Lower leg skin (tissue), 3 donors: Measurements from ENCODE around the gene COPZ2.

Source experiments
- POLR2A ChIP-seq, 2 donors: fragments of 450-650 bp; IDR thresholded peaks; one replicate each; pipeline ENCODE4 v1.6.1; 2016 to 2017; ENCODE audit warnings: antibody characterized with exemption in 2 of 2, mild to moderate bottlenecking in 1 of 2, moderate library complexity in 1 of 2
- TF ChIP-seq, protein P1 (sequence below), 3 donors: fragments of 450-650 bp; IDR thresholded peaks; one replicate each; pipeline ENCODE4 v1.5.1; 2016; ENCODE audit warnings: antibody characterized with exemption in 3 of 3, mild to moderate bottlenecking in 3 of 3, moderate library complexity in 2 of 3

DNA sequence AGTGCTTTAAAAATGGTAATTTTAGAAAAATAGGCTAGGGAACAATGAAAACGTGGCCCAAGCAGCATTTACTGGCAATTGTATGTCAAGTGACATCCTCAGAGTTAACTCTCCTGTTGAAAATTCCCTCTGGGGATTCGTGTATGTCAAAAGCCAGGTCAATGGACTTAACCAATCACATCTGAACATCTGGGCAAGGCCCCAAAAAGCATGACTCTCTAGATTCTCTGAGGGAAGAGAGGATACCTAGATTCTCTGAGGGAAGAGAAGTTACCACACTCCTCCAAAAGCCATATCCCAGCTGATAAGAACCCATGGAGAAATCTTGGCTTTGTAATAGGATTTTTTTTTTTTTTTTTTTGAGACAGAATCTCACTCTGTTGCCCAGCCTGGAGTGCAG is 34.1 kb upstream of the COPZ2 start:
- TF ChIP-seq POLR2A (IDR thresholded peaks at IDR 0.05) = no peak
- TF ChIP-seq, protein P1, sequence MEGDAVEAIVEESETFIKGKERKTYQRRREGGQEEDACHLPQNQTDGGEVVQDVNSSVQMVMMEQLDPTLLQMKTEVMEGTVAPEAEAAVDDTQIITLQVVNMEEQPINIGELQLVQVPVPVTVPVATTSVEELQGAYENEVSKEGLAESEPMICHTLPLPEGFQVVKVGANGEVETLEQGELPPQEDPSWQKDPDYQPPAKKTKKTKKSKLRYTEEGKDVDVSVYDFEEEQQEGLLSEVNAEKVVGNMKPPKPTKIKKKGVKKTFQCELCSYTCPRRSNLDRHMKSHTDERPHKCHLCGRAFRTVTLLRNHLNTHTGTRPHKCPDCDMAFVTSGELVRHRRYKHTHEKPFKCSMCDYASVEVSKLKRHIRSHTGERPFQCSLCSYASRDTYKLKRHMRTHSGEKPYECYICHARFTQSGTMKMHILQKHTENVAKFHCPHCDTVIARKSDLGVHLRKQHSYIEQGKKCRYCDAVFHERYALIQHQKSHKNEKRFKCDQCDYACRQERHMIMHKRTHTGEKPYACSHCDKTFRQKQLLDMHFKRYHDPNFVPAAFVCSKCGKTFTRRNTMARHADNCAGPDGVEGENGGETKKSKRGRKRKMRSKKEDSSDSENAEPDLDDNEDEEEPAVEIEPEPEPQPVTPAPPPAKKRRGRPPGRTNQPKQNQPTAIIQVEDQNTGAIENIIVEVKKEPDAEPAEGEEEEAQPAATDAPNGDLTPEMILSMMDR (IDR thresholded peaks at IDR 0.05) = no peak
